Spleen (tissue), 7 donors: ENCODE data around the gene CCNB2.

ENCODE experiments used
- CTCF ChIP-seq, 11 experiments: fragments of 200-600 bp in 7 of 11; fragments of 450-650 bp in 4 of 11; sonication (generic) in 4 of 11; IDR thresholded peaks in 8 of 11; conservative IDR thresholded peaks in 3 of 11; 1 replicate in 7 of 11; 2 replicates in 4 of 11; pipeline versions ENCODE4 v1.4.0 to v1.8.0; 2016 to 2021; ENCODE audit warnings: antibody characterized with exemption in 11 of 11, inconsistent platforms in 4 of 11, mild to moderate bottlenecking in 1 of 11
- POLR2AphosphoS5 ChIP-seq, 3 donors: sonication (generic); formaldehyde crosslinking; IDR thresholded peaks; one replicate each; pipeline ENCODE4 v1.5.1; 2017; ENCODE audit warnings: antibody characterized with exemption in 3 of 3
- donor health status: DM: no; HTN: no; CAD: no; lungs with moderate emphysema.
- donor health status: DM: no; HTN: no; CAD: no.
- donor health status: DM: no; HTN: no; CAD: no.

GRCh38 chr15:59155431-59155830 lies 50.5 kb downstream of the CCNB2 start:
- TF ChIP-seq CTCF (IDR thresholded peaks at IDR 0.05 in 8 of 11, conservative IDR thresholded peaks at IDR 0.05 in 3 of 11) (no peak), POLR2AphosphoS5 (IDR thresholded peaks at IDR 0.05) (no peak)
